HG03378 (cell line): Measurements from ENCODE around the gene LSM14A.

Source experiments
- ATAC-seq: cut with Tn5 transposase; IDR thresholded peaks from one replicate; pipeline ENCODE4 v1.9.1; 2021; ENCODE audit warnings: mild to moderate bottlenecking, moderate library complexity; ENCODE audit not compliant: unreplicated experiment

LSM14A gene

DNA sequence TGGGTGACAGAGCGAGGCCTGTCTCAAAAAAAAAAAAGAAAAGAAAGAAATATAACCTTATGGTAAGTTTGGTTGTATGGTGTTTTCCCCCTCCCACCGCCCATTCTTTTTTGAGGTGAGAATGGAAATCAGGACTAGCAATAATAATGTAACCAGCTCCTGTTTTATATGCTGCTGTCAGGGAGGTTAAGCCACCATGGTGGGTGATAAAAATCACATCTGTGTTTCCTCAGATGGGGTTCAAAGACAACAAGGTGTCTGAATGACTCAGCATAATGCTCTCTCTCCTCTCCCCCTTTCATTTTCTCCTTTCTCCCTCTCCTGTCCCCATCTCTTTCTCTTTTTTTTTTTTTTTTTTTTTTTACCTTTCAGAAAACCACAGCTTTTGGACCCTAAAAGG is 53.7 kb downstream of the LSM14A start:
- no peak for ATAC-seq

DNA sequence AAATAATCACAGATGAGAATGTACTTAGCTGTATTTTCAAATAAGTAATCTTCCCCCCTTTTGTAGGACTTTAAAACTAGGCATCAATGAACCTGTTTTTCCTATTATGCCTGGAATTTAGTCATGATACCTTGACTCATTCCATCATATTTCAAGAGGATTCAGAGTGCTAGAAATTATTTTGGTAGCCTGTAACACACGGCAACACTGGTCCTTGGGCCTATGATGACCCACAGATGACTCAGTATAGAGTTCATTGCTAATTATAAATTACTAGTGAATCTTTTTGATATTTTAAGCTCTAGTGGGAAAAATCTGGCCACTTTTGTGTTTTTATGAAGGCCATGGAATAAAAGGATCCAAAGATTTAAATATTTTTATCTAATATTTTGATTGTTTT is 56.0 kb downstream of the LSM14A start:
- no peak for ATAC-seq

- no peak for ATAC-seq
Observed at GRCh38 chr19:34228762-34229161, 56.5 kb downstream of the LSM14A start.

GRCh38 chr19:34229721-34230120 is 57.4 kb downstream of the LSM14A start:
- ATAC-seq, result no peak

GRCh38 chr19:34230820-34231219 is 58.5 kb downstream of the LSM14A start:
- ATAC-seq, result no peak

DNA sequence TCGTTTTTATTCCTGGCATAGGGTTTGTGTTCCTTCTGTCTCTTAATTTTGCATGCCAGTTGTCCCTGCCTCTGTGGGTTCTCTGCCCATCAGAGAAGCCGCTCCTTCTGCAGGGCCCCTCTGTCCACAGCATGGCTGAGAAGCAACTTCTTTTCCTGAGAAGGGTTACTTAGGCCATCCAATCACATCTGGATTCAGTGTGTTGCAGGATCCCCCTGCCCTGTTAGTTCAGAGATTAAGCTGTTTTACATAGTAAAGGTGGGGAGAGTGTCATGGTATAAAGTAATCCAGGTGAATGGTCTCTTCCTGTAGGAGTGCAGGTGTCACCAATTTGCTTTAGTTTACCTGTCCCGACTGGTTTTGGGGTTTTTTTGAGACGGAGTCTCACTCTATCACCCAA is 59.1 kb downstream of the LSM14A start:
- no peak for ATAC-seq

DNA sequence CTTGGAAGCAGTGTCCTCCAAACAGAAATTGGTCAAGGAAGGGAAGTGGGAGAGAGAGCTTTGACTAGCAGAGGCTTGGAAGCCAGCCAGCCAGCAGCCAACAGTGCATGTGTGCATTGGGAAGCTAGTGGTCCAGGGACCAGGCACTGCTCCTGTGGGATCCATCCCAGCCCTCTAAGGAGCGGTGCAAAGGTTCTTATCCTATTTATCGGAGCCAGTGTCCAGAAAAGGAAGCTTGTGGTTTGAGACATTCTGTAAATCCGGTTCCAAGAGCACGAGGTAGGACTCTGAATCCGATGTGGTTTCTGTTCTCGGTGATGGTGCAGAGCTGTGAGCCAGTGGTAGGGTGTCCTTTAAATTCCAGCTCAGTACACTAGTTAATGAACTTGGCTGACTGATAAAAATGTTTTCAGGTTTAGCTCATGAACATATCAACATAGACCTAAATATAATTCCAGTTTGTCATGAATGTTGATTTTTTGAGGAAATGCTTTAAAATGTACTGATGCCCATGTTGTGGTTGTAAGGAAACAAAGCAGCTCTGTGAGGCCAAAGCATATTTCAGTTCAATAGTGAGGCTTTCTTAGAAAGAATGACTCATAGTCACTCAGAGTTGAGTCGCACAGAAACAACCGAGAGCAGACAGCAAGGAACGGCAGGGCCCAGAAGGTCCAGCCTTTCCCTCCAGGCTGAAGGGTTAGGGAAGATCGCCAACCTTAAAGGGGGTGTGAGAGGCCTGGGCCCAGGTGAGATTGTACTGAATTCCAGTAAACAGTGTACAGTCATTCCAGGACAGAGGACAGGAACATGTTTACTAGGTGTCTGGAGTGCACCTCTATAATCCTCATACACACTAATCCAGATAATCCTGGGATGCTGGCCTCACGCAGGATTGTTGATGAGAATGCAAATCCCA is 60.5 kb downstream of the LSM14A start:
- ATAC-seq, result no peak

GRCh38 chr19:34235425-34235940 is 63.2 kb downstream of the LSM14A start:
- no peak for ATAC-seq

DNA sequence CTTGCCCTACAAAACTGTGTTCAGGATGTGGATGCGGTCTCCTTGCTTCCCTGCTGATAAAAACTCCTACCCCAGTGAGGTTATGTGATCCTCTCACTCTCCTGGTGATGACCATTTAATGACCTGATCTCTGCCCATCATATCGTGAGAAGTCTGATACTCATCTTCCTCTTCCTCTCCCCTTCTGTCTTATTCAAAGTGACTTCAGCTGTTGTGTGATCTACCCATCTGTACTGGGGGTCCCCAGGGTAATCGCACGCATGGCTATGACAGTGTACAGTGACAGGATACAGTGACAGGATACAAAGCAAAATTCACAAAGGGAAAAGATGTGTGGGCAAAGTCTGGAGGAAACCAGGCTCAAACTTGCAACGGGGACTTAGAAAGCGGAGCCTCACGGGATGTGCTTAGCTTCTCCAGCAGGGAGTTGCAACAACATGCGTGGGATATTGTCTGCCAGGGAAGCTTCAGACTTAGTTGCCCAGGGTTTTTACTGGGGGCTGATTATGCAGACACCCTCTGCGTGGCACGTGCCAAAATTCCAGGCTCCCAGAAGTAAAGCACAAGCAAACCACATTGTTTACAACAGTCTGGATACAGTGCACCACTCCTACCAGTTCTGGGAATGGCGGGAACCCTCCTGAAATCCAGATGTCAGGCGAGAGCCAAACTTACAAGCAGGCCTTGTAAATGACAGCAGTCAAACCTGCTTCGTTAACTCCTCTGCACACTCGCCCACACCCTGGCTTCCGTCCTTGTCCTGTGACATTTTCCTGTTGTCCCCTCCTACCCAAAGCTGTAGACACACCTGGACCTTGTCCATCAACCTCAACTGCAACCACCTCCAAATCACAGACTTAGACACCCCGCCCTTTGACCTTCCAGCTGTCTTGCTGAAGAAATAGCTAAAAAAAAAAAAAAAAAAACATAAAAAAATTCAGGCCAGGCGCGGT is 64.0 kb downstream of the LSM14A start:
- ATAC-seq, result no peak

- ATAC-seq, result no peak
Observed at GRCh38 chr19:34237283-34237682, 65.0 kb downstream of the LSM14A start.

- no peak for ATAC-seq
Observed at GRCh38 chr19:34237939-34238338, 65.6 kb downstream of the LSM14A start.

DNA sequence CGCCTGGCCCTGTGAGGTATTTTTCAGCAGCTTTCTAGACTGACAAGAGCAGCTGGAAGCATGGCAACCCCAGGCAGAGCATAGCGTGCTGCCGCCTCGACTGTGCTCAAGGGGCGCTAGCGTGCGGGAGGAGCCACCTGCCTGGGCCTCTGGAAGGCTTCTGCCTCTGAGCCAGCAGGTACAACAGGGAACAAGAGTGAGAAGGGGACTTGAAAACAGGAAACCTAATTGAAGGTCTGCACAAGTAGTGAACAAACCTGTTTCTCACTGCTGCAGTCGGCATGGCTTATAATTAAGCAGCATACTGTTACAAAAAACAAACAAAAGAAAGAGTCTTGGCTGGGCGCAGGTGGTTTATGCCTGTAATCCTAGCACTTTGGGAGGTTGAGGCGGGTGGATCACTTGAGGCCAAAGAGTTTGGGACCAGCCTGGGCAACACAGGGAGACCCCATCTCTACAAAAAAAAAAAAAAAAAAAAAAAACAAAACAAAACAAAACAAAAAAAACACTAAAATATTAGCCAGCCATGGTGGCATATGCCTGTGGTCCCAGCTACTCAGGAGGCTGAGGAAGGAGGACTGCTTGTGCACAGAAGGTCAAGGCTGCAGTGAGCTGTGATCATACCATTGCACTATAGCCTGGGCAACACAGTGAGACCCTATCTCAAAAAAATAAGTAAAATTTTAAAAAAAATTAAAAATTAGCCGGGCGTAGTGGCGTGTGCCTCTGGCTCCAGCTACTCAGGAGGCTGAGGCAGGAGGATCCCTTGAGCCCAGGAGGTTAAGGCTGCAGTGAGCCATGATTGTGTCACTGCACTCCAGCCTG is 69.4 kb downstream of the LSM14A start:
- ATAC-seq, result no peak

- ATAC-seq, result peak; percentile 53
Observed at GRCh38 chr19:34243138-34243875, 71.0 kb downstream of the LSM14A start.

GRCh38 chr19:34243876-34244578 is 71.7 kb downstream of the LSM14A start:
- ATAC-seq, result no peak

GRCh38 chr19:34244611-34245299 is 72.5 kb downstream of the LSM14A start:
- no peak for ATAC-seq

GRCh38 chr19:34246340-34246739 is 74.0 kb downstream of the LSM14A start:
- ATAC-seq, result no peak

DNA sequence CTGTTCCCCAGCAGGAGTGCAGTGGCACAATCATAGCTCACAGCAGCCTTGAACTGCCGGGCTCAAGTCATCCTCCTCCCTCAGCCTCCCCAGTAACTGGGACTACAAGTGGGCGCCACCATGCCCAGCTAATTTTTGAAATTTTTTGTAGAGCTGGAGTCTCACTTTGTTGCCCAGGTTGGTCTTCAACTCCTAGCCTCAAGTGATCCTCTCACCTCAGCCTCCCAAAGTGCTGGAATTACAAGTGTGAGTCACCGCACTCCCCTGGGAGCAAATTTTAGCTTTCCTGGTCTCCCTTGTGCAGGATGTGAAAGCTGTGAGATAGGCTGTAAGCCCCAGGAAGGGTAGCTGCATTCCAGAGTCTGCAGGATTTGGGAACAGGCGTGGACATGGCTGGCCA is 76.6 kb downstream of the LSM14A start:
- ATAC-seq, result no peak

- ATAC-seq, result peak; percentile 14
Observed at GRCh38 chr19:34253167-34253566, 80.9 kb downstream of the LSM14A start.

DNA sequence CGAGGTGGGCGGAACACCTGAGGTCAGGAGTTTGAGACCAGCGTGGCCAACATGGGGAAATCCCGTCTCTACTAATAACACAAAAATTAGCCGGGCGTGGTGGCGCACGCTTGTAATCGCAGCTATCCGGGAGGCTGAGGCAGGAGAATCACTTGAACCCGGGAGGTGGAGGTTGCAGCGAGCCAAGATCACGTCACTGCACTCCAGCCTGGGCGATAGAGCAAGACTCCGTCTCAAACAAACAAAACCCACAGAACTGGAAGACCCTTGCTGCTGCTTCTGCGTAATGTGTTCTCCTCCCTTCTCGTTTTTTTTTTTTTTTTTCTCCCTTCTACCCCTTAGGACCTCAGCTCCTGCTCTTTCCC is 81.4 kb downstream of the LSM14A start:
- peak; percentile 15 for ATAC-seq
